Non-pigmented ciliary epithelial cell (primary cell): ENCODE results near the gene PTH1R.
A peak's percentile ranks its signal among the peaks of the same experiment; 100 is the strongest.

ENCODE experiments used
- DNase-seq: peaks from one replicate; pipeline ENCODE4 v3.0.0-alpha.2; 2010; ENCODE audit warnings: low read depth

The PTH1R gene

GRCh38 chr3:46930166-46930944, 52.8 kb downstream of the PTH1R start:
- no peak for DNase-seq

GRCh38 chr3:46930945-46931403, 53.5 kb downstream of the PTH1R start:
- no peak for DNase-seq

GRCh38 chr3:46931631-46932331, 54.3 kb downstream of the PTH1R start:
- DNase-seq, result no peak

GRCh38 chr3:46932455-46933225, 55.1 kb downstream of the PTH1R start:
- DNase-seq, result no peak

GRCh38 chr3:46933261-46933660, 55.7 kb downstream of the PTH1R start:
- DNase-seq, result no peak

GRCh38 chr3:46934072-46934471, 56.6 kb downstream of the PTH1R start:
- DNase-seq, result no peak

- DNase-seq, result no peak
Observed at GRCh38 chr3:46934498-46935167, 57.1 kb downstream of the PTH1R start.

GRCh38 chr3:46935168-46935858, 57.8 kb downstream of the PTH1R start:
- peak; percentile 90 for DNase-seq

- no peak for DNase-seq
Observed at GRCh38 chr3:46935989-46936558, 58.6 kb downstream of the PTH1R start.

- DNase-seq, result no peak
Observed at GRCh38 chr3:46936733-46937250, 59.3 kb downstream of the PTH1R start.

- no peak for DNase-seq
Observed at GRCh38 chr3:46938118-46938517, 60.6 kb downstream of the PTH1R start.

- DNase-seq, result no peak
Observed at GRCh38 chr3:46939578-46940445, 62.3 kb downstream of the PTH1R start.

GRCh38 chr3:46942076-46942475, 64.6 kb downstream of the PTH1R start:
- DNase-seq, result no peak

- no peak for DNase-seq
Observed at GRCh38 chr3:46942481-46943236, 65.1 kb downstream of the PTH1R start.

- DNase-seq, result no peak
Observed at GRCh38 chr3:46943237-46944187, 66.0 kb downstream of the PTH1R start.

GRCh38 chr3:46944191-46944590, 66.7 kb downstream of the PTH1R start:
- DNase-seq, result no peak

- DNase-seq, result no peak
Observed at GRCh38 chr3:46946416-46946815, 68.9 kb downstream of the PTH1R start.
